IPS-20b (cell line): Measurements from ENCODE around the gene TM4SF18.
A peak's percentile ranks its signal among the peaks of the same experiment; 100 is the strongest.
"Not testable (repeated sequence)": the region's sequence is repeated elsewhere in the genome, so short reads cannot be mapped to it uniquely, and the experiment has no call there.

ENCODE experiments used
- H3K27ac ChIP-seq: one replicate; pipeline ENCODE4 v1.5.1; 2013; ENCODE audit warnings: low read length
- H3K27me3 ChIP-seq: 2 replicates; pipeline ENCODE4 v1.6.1; 2013; ENCODE audit warnings: mild to moderate bottlenecking, low read length, inconsistent platforms; ENCODE audit not compliant: insufficient read depth
- H3K36me3 ChIP-seq: 2 replicates; pipeline ENCODE4 v1.6.1; 2013; ENCODE audit warnings: low read depth, mild to moderate bottlenecking, inconsistent platforms, low read length, moderate library complexity; ENCODE audit not compliant: insufficient read depth
- H3K4me1 ChIP-seq: 2 replicates; pipeline ENCODE4 v1.6.1; 2013; ENCODE audit warnings: mild to moderate bottlenecking, control low read depth, inconsistent platforms, low read length, moderate library complexity; ENCODE audit not compliant: insufficient read depth
- H3K4me3 ChIP-seq: 2 replicates; pipeline ENCODE4 v1.5.1; 2013; ENCODE audit warnings: mild to moderate bottlenecking, low read length, inconsistent platforms
- H3K9ac ChIP-seq: 2 replicates; pipeline ENCODE4 v1.6.1; 2013; ENCODE audit warnings: low read depth, mild to moderate bottlenecking, inconsistent platforms, low read length, moderate library complexity
- H3K9me3 ChIP-seq: 2 replicates; pipeline ENCODE4 v1.6.1; 2013; ENCODE audit warnings: mild to moderate bottlenecking, low read depth, low read length, inconsistent platforms; ENCODE audit not compliant: insufficient read depth

TM4SF18 gene

GRCh38 chr3:149333176-149333859, at the start of gene TM4SF18:
Gene TM4SF18, minus strand, starts transcription at chr3:149333636. Its CDS starts 254 bp downstream, at chr3:149333382.
- no peaks in the 10 kb centered on the region for H3K27me3 ChIP-seq
- no peaks in the 10 kb centered on the region for H3K9me3 ChIP-seq
- H3K9ac ChIP-seq = peak within 1 kb of the TSS; percentile 66; the same call in 1 of the 2 replicates
- peak within 1 kb of the TSS; percentile 56 for H3K4me3 ChIP-seq
- H3K4me1 ChIP-seq = peaks cover 17% of the 10 kb centered on the region; the same call in 1 of the 2 replicates
- no peaks in the 10 kb centered on the region for H3K36me3 ChIP-seq
- H3K27ac ChIP-seq = peak within 1 kb of the TSS; percentile 16

GRCh38 chr3:149382518-149382917, 49.1 kb upstream of the TM4SF18 start:
- no peak overlapping the region for H3K27ac ChIP-seq
- no peaks in the 10 kb centered on the region for H3K36me3 ChIP-seq
- no peak overlapping the region for H3K4me3 ChIP-seq
- H3K9ac ChIP-seq = no peak overlapping the region
- H3K9me3 ChIP-seq = no peaks in the 10 kb centered on the region
- H3K4me1 ChIP-seq = peaks cover 7% of the 10 kb centered on the region; the same call in 1 of the 2 replicates
- no peaks in the 10 kb centered on the region for H3K27me3 ChIP-seq

GRCh38 chr3:149382101-149382467, 48.6 kb upstream of the TM4SF18 start:
- no peak overlapping the region for H3K4me3 ChIP-seq
- no peak overlapping the region for H3K9ac ChIP-seq
- no peak overlapping the region for H3K27ac ChIP-seq
- no peaks in the 10 kb centered on the region for H3K36me3 ChIP-seq
- H3K4me1 ChIP-seq = peaks cover 9% of the 10 kb centered on the region; the same call in 1 of the 2 replicates
- H3K27me3 ChIP-seq = no peaks in the 10 kb centered on the region
- H3K9me3 ChIP-seq = no peaks in the 10 kb centered on the region

DNA sequence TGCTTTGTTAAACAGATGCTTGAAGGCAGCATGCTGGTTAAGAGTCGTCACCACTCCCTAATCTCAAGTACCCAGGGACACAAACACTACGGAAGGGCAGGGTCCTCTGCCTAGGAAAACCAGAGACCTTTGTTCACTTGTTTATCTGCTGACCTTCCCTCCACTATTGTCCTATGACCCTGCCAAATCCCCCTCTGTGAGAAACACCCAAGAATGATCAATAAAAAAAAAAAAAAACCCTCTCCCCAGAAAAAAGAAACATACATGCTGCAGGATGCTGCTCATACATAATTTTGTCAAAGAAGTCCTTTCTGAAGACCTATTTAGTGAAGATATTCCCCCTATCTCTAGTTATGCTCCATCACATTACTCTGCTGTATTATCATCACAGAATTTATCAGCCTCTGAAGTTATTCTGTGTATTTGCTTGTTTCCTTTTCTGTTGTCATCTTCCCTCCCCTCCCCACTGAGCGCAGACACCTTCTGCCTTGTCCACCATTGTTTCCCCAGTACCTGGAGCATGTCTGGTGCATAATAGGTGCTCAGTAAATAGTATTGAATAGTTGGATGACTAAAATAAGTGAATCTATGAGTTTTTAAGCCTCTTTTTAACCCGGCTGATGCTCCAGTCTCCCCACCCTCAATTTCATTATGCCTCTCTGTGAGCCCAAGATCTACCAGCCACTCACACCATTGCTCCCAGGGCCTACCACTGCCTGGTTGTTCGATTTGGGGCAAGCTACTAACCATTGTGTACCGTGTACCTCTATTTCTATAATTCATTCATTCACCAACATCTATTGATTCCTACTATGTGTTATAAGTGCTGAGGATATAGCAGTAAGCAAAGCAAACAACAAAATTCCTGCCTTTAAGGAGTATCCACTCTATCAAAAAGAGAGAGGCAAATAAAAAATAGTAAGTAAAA, 48.0 kb upstream of the TM4SF18 start:
- no peak overlapping the region for H3K27ac ChIP-seq
- no peak overlapping the region for H3K9ac ChIP-seq
- H3K36me3 ChIP-seq = no peaks in the 10 kb centered on the region
- peaks cover 13% of the 10 kb centered on the region; the same call in 1 of the 2 replicates for H3K4me1 ChIP-seq
- H3K4me3 ChIP-seq = no peak overlapping the region
- no peaks in the 10 kb centered on the region for H3K27me3 ChIP-seq
- no peaks in the 10 kb centered on the region for H3K9me3 ChIP-seq

- not testable (repeated sequence) for H3K4me3 ChIP-seq, H3K36me3 ChIP-seq, H3K9me3 ChIP-seq, H3K27me3 ChIP-seq, H3K9ac ChIP-seq, H3K27ac ChIP-seq
- peaks cover 13% of the 10 kb centered on the region; the same call in 1 of the 2 replicates for H3K4me1 ChIP-seq
Measured at GRCh38 chr3:149380220-149380619, 46.8 kb upstream of the TM4SF18 start.

DNA sequence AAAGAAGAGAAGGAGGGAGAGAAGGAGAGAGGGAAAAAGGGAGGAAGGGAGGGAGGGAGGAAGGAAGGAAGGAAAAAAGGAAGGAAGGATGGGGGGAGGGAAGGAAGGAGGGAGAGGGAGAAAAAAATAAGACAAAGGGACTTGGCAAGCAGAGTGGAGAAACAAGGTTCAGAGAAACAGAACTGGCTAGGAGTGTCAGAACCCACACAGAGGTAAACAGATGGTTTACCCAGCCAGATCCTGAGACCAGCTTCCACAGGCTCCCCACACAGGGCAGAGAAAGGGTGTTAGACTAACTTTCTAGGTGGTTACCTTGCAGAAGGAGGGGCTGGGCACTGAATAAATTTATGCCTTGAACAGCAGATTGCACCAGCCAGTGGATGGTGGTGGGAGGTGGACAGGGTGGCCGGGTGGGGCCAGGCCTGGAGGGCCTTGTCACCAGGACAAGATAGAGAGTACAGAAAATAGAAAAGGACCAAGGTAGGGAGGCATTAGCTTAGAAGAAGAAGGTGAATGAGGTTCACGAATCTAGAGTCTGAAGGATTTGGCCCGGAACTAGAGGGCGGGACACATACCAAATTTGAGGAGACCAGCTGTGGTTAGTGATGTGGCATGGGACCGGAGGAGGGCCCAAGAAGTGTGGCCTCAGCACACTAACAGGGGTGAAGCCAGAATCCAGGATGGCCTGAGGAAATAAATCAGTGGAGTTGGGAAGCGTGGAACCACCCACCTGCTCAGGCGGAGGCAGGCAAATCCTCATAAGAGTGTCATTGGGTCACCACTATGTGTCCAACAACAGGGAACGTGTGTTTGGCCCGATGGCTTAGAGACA, 45.3 kb upstream of the TM4SF18 start:
- H3K4me1 ChIP-seq = peaks cover 13% of the 10 kb centered on the region; the same call in 1 of the 2 replicates
- no peaks in the 10 kb centered on the region for H3K36me3 ChIP-seq
- no peak overlapping the region for H3K4me3 ChIP-seq
- no peak overlapping the region for H3K9ac ChIP-seq
- no peaks in the 10 kb centered on the region for H3K9me3 ChIP-seq
- no peaks in the 10 kb centered on the region for H3K27me3 ChIP-seq
- H3K27ac ChIP-seq = no peak overlapping the region

GRCh38 chr3:149377408-149378364, 44.2 kb upstream of the TM4SF18 start, which contains the start of gene TM4SF1:
Gene TM4SF1, minus strand, starts transcription at chr3:149377649. Its CDS starts 102 bp downstream, at chr3:149377547.
- H3K27me3 ChIP-seq = no peaks in the 10 kb centered on the region
- peaks cover 13% of the 10 kb centered on the region; the same call in 1 of the 2 replicates for H3K4me1 ChIP-seq
- H3K9me3 ChIP-seq = no peaks in the 10 kb centered on the region
- peak within 1 kb of the TSS; percentile 4; the same call in 1 of the 2 replicates for H3K9ac ChIP-seq
- no peak within 1 kb of the TSS for H3K27ac ChIP-seq
- H3K4me3 ChIP-seq = no peak within 1 kb of the TSS
- no peaks in the 10 kb centered on the region for H3K36me3 ChIP-seq

DNA sequence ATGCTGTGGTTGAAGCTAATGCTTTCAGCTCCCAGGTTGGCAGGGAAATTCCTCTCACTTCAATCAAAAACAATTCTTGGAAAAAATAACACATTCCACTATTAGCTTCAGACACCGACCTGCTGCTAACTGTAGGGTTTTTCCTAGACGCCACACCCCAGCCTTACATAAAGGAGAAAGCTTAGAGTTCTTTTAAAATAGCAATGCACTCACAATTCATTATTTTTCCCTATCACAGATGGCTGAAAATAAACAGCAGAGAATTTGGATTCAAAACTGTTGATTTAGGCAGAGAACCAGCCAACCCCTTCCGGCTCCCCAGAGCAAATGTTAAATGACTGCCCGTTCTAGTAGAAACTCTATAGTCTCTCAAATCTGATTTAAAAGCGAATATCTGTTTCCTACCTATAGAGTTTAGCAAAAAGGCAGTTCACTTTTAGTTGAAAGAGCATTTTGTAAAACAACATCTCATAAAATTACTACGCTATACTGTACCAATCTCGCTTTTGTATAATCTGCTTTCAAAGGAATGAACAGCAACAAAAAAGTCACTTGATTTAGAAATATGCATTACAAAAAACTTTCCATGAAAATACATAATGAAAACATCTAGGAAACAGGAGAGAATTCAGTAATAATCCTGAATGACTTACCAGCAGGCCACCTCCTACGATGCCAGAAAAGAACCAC, 43.4 kb upstream of the TM4SF18 start:
- no peak overlapping the region for H3K27ac ChIP-seq
- H3K27me3 ChIP-seq = no peaks in the 10 kb centered on the region
- peak overlapping the region; percentile 4; the same call in 1 of the 2 replicates for H3K9ac ChIP-seq
- H3K4me1 ChIP-seq = peaks cover 13% of the 10 kb centered on the region; the same call in 1 of the 2 replicates
- H3K4me3 ChIP-seq = no peak overlapping the region
- H3K36me3 ChIP-seq = no peaks in the 10 kb centered on the region
- H3K9me3 ChIP-seq = no peaks in the 10 kb centered on the region

DNA sequence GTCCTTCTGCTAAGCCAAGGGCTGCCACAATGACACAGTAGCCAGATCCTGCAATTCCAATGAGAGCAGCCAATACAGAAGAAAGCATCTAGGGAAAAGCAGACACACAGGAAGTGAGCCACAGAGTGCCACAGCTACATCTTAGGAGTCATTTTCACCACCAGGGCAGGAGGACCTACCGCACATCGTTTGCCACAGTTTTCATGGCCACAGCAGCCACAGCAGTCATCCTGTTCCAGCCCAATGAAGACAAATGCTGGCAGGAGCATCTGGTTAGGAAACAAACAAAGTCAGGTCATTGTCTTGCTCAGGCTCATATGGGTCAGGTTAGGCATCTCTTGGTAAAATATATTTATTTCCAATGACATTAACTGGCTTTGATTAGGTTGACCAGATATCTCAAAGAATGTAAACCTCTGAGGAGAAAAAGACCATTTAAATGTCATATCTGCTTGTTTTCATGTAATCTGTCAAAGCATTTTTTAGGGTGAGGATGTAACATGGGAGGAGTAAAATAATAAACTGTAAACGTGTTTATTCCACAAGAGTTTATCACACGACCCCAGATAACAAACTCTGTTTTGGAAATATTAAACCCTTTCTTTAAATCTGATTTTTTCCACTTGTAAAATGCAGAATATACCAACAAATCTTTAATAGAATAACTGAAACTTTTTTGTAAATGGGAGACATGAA, 42.2 kb upstream of the TM4SF18 start:
- H3K9ac ChIP-seq = no peak overlapping the region
- no peaks in the 10 kb centered on the region for H3K9me3 ChIP-seq
- peaks cover 18% of the 10 kb centered on the region; the same call in 1 of the 2 replicates for H3K4me1 ChIP-seq
- no peaks in the 10 kb centered on the region for H3K27me3 ChIP-seq
- H3K4me3 ChIP-seq = no peak overlapping the region
- no peaks in the 10 kb centered on the region for H3K36me3 ChIP-seq
- no peak overlapping the region for H3K27ac ChIP-seq
